Kidney epithelial cell (primary cell): ENCODE measurements around the gene SPATA3. TPM values are rescaled to one million over a fixed set of nuclear protein-coding genes. Genes with fewer than 3 reads are reported as not detected.

ENCODE experiments used
- DNase-seq: peaks from one replicate; pipeline ENCODE4 v3.0.0-alpha.2; 2010; ENCODE audit warnings: low read depth
- H3K27me3 ChIP-seq: 2 replicates; pipeline ENCODE4 v1.6.0; 2011; ENCODE audit warnings: low read length; ENCODE audit not compliant: control insufficient read depth, insufficient read depth
- H3K36me3 ChIP-seq: 2 replicates; pipeline ENCODE4 v1.5.1; 2011; ENCODE audit warnings: low read length; ENCODE audit not compliant: control insufficient read depth, insufficient read depth
- H3K4me3 ChIP-seq: 2 replicates; pipeline ENCODE4 v1.5.1; 2011; ENCODE audit warnings: low read depth, mild to moderate bottlenecking, control low read depth, low read length
- CTCF ChIP-seq: IDR thresholded peaks from 2 replicates; pipeline ENCODE4 v1.5.1; 2011; ENCODE audit warnings: mild to moderate bottlenecking, moderate library complexity, low read length, control low read depth, inconsistent platforms; ENCODE audit not compliant: insufficient read depth, poor library complexity, severe bottlenecking
- total RNA-seq: library from RNA; depleted of rRNA; stranded (reverse); fragments of >200 nt; gene quantifications from 2 replicates; pipeline ENCODE4 v1.2.3, GENCODE V29; 2015

SPATA3 gene
- total RNA-seq, 1 donor from 2014 or later: not detected

- Histone ChIP-seq H3K4me3 (no peak overlapping the region), H3K36me3 (no peaks in the 10 kb centered on the region), H3K27me3 (no peaks in the 10 kb centered on the region)
- DNase-seq: peak; percentile 56
- TF ChIP-seq CTCF: no peak
These were observed 21.6 kb upstream of the SPATA3 start for GRCh38 chr2:230974096-230974913.

- Histone ChIP-seq H3K27me3 (no peaks in the 10 kb centered on the region), H3K36me3 (no peaks in the 10 kb centered on the region), H3K4me3 (no peak overlapping the region)
- TF ChIP-seq CTCF: no peak
- DNase-seq: no peak
These were observed 20.0 kb upstream of the SPATA3 start for GRCh38 chr2:230975927-230976326.

DNA sequence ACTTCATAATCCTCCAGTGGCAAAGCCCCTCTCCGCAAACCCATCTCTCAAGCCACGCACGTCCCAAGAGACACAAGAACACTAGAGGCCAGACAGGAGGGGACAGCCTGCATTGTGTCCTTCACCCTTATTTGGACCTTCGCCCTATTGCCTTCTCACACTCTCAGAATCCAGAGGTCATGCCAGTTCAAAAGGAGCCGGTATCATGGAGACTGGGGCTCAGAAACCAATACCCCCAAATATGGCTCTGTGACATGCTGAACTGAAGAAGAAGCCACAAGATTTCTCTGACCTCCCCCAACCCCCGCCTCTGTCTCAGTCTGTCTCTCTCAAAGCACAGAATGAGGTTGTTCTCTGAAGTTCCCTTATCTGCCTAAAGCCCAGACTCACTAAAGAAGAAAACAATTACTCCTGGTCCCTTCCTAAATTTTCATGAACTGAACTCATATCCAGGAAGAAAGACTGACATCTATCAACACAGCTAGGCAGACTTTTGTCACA is 19.2 kb upstream of the SPATA3 start:
- no peak for TF ChIP-seq CTCF
- no peak for DNase-seq
- H3K27me3 ChIP-seq: no peaks in the 10 kb centered on the region
- no peaks in the 10 kb centered on the region for H3K36me3 ChIP-seq
- H3K4me3 ChIP-seq: no peak overlapping the region

- no peak for TF ChIP-seq CTCF
- Histone ChIP-seq H3K4me3 (no peak overlapping the region), H3K27me3 (no peaks in the 10 kb centered on the region), H3K36me3 (no peaks in the 10 kb centered on the region)
- no peak for DNase-seq
These were observed 15.5 kb upstream of the SPATA3 start for GRCh38 chr2:230980468-230980867.

DNA sequence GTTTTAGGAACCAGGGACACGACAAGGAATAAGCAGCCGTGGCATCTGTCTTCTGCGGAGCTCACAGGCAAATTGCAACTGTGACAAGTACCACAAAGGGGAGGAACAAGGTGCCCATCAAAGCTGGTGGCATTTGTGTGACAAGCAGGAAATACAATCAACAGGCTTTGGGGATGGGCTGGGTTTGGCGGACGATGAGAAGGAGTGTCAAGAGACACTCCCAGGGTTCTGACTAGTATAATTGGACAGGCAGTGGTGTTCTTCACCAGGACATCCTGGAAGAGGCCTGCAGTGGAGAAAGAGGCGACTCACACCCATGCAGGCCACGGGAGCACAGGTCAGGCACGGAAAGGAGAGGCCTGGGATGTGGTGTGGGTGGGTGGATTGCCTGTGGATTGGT is 14.2 kb upstream of the SPATA3 start:
- no peak for DNase-seq
- no peak for TF ChIP-seq CTCF
- Histone ChIP-seq H3K4me3 (no peak overlapping the region), H3K36me3 (no peaks in the 10 kb centered on the region), H3K27me3 (no peaks in the 10 kb centered on the region)

- Histone ChIP-seq H3K36me3 (no peaks in the 10 kb centered on the region), H3K4me3 (no peak overlapping the region), H3K27me3 (no peaks in the 10 kb centered on the region)
- DNase-seq: no peak
- TF ChIP-seq CTCF: no peak
These were observed 13.8 kb upstream of the SPATA3 start for GRCh38 chr2:230982126-230982525.
